HG02870 (cell line): Measurements from ENCODE around the gene NOP16.
"Not testable (repeated sequence)": the region's sequence is repeated elsewhere in the genome, so short reads cannot be mapped to it uniquely, and the experiment has no call there.

Source experiments
- ATAC-seq: cut with Tn5 transposase; IDR thresholded peaks from one replicate; pipeline ENCODE4 v1.9.1; 2021; ENCODE audit warnings: mild to moderate bottlenecking, moderate library complexity; ENCODE audit not compliant: unreplicated experiment

The NOP16 gene

DNA sequence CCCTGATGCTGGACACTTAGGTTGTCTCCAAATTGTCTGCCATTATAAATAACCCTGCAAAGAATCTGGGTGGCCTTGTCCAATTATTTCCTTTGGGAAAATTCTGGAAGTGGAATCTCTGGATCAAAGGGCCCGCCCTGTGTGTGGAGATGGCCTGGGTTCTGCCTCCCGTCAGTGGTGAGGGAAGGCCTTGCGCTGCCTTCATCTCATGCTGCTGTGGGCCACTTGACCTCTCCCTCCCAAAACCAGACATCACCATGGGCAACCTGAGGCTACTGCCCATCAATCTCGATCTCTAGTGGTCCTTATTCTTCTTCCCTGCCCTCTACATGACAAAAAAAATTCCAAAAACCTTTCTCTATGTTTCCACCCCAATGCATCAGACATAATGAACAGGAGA lies 21.4 kb upstream of the NOP16 start:
- ATAC-seq = no peak

DNA sequence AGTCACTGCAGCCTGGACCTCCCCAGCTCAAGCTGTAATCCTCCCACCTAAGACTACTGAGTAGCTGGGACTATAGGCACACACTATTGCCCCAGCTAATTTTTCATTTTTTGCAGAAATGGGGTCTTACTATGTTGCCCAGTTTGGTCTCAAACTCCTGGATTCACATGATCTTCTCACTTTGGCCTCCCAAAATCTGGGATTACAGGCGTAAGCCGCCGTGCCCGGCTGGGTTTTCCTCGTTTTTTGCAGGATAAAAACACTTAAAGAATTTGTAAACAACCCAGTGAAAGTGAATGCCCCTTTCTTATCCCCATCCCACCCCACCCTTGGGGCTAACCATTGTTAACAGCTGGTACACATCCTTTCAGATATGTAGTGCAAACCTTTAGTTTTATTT lies 20.2 kb upstream of the NOP16 start:
- ATAC-seq = no peak

GRCh38 chr5:176408252-176408573 lies 19.8 kb upstream of the NOP16 start:
- ATAC-seq = not testable (repeated sequence)

DNA sequence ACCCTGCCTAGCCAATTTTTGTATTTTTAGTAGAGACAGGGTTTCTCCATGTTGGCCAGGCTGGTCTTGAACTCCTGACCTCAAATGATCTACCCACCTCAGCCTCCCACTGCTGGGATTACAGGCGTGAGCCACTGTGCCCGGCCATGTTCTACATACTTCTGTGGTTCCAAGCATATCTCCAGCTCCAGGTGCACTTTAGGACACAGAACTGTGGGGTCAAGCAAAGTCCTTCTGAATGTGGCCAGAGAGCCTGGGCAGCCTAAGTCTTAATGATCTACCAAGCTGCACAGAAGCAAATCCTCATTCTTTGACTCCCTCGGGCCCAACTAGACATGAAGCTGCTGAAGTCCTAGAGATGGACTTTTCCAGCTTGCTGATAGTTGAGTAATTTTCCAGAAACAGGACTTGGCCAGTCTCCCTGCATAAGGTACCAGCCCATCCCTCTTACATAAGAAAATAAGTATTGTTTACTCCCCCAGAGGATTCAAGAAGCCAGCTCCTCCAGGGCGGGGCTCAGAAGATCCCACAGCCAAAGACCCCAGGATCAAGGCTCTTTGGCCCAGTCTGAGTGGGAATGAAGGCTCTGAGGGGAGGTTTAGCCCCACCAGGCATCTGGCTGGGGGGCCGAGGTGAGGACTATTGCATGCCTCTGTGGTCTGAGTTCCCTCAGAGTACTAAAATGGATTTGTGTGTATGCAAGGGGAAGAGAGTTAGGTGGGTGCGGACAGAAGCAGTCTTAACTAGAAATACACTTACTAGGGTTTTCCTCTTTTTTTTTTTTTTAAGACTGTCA lies 19.3 kb upstream of the NOP16 start:
- no peak for ATAC-seq

DNA sequence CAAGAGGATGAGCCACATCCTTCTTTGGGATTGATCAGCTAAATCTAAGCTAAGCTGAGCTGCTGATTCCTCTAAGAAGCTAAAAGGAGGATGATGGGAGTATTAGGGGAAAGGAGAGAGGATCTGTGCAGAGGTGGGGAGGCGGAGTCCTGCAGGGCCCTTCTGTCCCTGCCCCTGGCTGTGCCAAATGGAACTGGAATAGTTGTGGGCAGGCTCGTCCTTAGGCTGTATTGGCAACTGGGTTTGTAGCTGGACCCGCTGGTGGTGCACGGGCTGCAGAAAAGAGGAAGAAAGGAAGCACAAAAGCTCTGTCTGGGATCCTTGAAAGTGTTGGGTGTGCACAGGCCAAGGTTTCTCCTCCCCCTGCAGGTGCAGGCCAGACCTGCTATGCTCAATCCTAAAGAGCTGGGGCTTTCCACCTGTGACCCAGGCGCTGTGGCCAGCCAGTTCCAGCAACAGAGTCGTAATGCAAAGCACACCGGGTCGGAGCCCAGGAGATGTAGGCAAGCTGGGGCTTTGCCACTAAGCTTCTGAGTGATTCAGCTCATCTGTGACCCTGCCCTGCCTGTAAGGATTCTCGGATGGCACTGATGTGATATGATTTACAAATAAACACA lies 18.1 kb upstream of the NOP16 start:
- ATAC-seq = no peak

GRCh38 chr5:176405656-176406435 lies 17.4 kb upstream of the NOP16 start:
- no peak for ATAC-seq

DNA sequence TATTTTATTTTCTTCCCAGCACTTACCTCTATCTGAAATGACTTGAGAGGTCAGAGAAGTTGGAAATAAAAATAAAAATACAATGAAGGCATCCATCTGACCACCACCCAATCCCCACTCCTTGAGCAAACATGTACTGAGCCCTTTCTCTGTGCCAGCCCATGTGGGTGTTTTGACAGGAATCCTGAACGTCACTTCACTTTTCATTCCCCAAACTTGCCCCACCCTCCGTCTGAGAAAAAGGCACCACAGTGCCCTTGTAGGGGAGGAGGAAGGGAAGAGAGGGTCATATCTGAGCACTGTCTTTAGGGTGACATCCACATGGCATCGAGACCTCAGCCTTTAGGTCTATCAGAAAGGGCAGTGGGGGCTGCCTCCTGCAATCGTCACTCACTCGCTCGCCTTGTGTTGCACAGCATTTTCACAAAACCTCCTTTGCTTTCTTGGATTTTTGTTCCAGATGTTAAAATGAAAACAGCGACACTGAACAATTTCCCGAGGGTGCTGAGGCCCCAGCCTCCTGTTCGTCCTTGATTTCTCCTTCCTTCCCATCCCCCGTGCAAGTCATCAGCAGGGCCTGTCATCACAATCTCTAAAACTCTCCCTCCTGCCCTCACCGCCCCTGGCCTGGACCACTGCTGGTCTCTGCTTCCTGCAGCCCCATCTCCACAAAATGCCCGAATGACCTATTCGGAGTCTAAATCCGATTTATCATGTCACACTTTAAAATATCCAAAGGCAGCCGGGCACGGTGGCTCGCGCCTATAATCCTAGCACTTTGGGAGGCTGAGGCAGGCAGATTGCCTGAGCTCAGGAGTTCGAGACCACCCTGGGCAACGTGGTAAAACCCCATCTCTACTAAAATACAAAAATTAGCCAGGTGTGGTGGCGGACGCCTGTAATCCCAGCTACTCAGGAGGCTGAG lies 13.1 kb upstream of the NOP16 start:
- no peak for ATAC-seq

- ATAC-seq = no peak
Measured at GRCh38 chr5:176400382-176401156, 12.2 kb upstream of the NOP16 start.

DNA sequence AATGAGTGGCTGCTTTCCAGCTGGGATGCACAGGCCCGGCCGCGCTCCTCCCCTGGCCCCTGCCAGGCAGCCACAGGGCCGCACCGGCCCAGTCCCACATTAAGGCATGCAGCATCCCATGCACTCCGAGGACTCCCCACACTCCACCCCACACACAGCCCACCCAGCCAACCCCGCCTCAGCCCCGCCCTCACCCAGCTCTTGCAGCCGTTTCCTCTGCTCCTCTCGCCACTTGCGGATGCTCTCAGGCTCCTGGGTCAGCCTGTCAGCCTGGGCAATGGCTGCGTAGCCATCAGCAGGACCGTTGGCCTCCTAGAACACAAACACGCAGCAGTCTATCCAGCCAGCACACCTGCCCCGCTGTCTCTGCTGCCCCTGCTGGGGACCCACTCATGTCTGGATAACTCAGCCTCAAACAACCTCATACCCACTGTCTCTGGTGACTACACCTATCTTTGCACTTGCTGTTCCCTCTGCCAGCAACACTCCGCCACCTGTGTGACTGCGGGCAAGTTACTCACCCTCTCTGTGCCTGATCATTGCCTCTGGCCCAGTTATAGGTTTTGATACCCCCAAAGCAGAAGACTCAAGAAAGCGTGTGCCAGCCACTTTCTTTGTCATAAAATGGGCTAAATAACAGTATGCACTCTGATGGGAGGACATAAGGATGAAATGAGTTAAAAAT lies 9.5 kb upstream of the NOP16 start:
- ATAC-seq = no peak

DNA sequence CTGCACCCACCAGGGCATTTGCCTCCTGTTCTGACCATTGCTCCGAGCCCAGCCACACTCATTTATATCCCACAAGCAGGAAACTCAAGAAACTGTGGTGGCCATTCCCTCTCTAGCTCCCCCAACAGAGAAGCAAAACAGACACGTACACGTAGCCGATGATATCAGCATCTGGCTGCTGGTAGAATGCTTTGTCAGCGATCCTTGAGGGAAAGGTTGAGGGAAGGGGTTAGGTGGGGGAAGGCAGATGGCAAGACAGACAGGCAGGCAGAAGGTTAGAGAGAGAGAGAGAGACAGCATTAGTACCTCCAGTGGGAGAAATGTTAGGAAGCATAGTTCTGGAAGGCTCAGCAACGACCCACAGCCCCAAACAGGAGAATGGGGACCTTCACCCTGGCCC lies 7.9 kb upstream of the NOP16 start:
- no peak for ATAC-seq

DNA sequence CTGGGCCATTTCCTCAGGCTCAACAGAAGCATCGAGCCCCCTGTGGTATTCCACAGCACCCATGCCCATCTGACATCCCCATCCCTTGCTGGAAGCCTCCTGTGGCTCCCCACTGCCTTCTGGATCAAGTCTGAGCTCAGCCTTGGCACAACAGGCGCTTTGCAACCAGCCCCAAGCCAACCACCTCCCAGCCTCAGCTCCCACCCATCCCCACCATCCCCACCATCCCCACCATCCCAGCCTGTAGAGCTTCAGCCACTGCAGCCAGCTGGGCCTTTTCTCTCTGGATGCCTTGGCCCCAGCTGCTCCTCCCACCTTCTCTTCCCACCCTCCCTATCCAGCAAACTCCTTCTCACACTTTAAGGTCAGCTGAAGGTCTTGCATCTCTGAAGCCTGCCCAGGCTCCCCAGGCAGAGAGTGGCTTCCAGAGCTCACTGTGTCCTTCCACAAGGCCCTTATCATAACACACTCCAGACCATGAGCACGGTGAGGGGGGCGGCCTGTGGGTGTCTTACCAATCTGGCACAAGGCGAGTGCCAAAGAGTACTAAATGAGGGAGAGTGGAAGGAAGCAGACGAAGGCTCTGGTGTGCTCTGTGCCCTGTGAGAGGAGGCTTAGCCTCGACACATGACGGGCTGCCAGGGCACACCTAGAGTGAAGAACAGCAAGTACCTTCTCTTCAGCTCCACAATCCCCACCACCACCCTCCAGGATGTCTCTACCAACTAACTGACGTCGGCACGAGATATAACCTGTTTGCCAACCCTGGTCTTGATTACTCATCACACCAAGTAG lies 6.7 kb upstream of the NOP16 start:
- ATAC-seq = no peak

DNA sequence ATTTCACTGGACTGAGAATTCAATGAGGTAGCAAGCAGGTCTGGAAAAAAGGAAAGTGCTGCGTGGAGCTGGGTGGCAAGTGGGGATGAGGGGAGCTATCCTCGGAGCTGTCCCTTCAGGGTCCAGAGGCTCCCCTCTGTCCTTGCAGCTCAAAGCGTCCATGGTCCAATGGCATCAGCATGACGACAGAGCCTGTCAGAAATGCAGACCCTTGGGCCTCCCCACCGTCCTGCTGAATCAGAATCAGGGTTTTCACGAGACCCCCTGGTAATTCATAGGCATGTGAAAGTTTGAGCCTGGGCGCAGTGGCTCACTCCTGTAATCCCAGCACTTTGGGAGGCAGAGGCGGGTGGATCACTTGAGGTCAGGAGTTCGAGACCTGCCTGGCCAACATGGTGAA lies 5.7 kb upstream of the NOP16 start:
- ATAC-seq = no peak

- no peak for ATAC-seq
Measured at GRCh38 chr5:176392526-176392925, 4.1 kb upstream of the NOP16 start.

DNA sequence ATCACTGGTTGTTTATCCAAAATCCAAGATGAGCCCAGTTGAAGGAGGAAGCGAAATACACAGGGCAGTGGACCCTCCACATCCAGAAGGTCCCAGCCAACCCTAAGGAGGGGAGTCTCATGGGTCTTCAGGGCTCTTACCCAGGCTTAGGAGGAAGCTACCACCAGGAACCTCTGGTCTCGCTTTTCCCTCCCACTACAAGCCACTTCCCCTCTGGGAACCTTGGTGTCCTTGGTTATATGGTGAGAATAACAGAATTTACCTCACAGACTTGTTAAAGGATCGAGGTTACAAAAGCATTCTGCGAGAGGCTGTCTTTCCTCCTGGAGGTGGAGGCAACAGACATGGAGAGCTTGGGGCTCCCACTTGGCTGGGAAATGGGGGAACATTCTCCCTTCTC lies 3.6 kb upstream of the NOP16 start:
- ATAC-seq = no peak

DNA sequence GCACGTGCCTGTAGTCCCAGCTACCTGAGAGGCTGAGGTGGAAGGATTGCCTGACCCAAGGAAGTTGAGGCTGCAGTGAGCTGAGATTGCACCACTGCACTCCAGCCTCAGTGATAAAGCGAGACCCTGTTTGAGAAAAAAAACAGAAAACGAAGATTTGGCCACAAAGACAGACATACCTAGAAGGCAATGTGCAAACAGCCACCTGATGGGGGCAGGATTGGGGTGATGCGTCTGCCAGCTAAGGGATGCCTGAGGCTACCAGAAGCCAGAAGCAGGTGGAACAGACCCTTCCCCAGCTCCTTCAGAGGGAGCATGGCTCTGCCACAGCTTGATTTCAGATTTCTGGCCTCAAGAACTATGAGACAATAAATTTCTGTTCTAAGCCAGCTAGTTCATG lies 3.1 kb upstream of the NOP16 start:
- ATAC-seq = no peak

- ATAC-seq = peak; percentile 23
Measured at GRCh38 chr5:176389135-176390123, 1.0 kb upstream of the NOP16 start.

- ATAC-seq = no peak
Measured at GRCh38 chr5:176388003-176388443, 375 bp downstream of the NOP16 start.
